22Rv1 (cell line): ENCODE measurements around the gene GULP1.

Source experiments
- H3K27ac ChIP-seq: fragments of 450-650 bp; 2 replicates; pipeline ENCODE4 v1.5.1; 2017
- ZFX ChIP-seq: fragments of 450-650 bp; IDR thresholded peaks from 2 replicates; pipeline ENCODE4 v1.6.1; 2017; ENCODE audit warnings: antibody characterized with exemption, borderline replicate concordance
- TF ChIP-seq, protein P1 (sequence below): fragments of 450-650 bp; IDR thresholded peaks from 2 replicates; pipeline ENCODE4 v1.5.1; 2017; ENCODE audit warnings: mild to moderate bottlenecking

Gene GULP1

DNA sequence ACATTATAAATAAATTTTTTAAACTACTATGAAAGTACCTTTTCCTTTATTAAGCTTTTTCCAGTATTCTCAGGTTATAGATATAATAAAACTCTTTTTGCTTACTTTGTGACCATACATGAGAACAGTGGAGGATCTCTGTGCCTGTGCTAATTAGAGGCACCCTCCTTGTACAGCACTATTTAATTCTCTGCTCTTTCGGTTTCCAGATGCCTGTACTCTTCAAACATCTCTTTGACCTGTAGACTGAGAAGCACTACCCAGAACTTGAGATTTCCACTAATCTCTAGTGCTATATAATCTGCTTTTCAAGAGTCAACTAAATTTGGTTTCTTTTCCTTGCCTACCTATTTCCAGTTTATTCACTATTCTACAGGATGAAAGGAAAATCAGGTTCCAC is 131.1 kb downstream of the GULP1 start:
- H3K27ac ChIP-seq, result no peak overlapping the region
- TF ChIP-seq ZFX, result no peak
- TF ChIP-seq, protein P1, sequence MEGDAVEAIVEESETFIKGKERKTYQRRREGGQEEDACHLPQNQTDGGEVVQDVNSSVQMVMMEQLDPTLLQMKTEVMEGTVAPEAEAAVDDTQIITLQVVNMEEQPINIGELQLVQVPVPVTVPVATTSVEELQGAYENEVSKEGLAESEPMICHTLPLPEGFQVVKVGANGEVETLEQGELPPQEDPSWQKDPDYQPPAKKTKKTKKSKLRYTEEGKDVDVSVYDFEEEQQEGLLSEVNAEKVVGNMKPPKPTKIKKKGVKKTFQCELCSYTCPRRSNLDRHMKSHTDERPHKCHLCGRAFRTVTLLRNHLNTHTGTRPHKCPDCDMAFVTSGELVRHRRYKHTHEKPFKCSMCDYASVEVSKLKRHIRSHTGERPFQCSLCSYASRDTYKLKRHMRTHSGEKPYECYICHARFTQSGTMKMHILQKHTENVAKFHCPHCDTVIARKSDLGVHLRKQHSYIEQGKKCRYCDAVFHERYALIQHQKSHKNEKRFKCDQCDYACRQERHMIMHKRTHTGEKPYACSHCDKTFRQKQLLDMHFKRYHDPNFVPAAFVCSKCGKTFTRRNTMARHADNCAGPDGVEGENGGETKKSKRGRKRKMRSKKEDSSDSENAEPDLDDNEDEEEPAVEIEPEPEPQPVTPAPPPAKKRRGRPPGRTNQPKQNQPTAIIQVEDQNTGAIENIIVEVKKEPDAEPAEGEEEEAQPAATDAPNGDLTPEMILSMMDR, result no peak

DNA sequence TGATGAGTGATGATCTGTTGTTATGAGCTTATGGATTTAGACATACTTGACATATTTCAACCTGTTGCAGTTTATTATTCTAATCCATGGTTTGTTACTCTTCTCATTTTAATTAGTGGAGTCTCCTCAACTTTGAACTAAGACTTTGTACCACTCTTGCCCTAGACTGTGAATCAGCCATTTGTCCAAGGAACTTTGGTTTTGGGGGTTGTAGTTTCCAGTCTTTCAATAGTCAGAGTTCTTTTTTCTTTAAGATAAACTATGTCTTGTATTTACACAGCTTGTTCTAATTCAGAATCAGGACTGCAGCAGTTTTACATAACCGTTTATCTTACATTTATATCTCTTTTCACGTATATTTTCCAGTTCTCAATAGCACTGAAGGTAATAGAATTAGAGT is 133.6 kb downstream of the GULP1 start:
- TF ChIP-seq, protein P1, result no peak
- TF ChIP-seq ZFX, result no peak
- H3K27ac ChIP-seq, result no peak overlapping the region

- TF ChIP-seq ZFX, result no peak
- TF ChIP-seq, protein P1, result no peak
- H3K27ac ChIP-seq, result no peak overlapping the region
Observed at GRCh38 chr2:188426121-188426520, 134.4 kb downstream of the GULP1 start.

GRCh38 chr2:188430705-188431104 is 139.0 kb downstream of the GULP1 start:
- H3K27ac ChIP-seq, result no peak overlapping the region
- TF ChIP-seq ZFX, result no peak
- TF ChIP-seq, protein P1, result no peak

- H3K27ac ChIP-seq, result no peak overlapping the region
- TF ChIP-seq, protein P1, result no peak
Observed at GRCh38 chr2:188434018-188434417, 142.3 kb downstream of the GULP1 start.

DNA sequence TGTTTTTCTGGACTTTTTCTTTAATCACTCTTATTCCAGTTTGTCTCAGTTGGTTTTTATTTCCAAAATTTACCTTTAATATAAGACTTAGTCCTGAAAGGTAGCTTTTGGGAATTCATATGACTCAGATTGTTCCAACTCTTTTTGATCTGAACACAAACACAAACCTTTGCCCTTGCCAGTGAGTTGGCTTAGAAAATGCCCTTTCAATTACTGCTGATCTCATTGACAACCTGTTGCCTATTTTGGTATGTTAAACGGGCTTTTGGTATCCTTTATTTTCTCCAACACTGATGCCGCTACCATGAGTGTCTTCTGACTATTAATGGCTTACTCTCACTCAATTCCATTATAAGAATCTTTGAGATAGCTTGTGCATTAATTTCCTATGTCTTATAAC is 143.4 kb downstream of the GULP1 start:
- no peak for TF ChIP-seq ZFX
- TF ChIP-seq, protein P1, result no peak

DNA sequence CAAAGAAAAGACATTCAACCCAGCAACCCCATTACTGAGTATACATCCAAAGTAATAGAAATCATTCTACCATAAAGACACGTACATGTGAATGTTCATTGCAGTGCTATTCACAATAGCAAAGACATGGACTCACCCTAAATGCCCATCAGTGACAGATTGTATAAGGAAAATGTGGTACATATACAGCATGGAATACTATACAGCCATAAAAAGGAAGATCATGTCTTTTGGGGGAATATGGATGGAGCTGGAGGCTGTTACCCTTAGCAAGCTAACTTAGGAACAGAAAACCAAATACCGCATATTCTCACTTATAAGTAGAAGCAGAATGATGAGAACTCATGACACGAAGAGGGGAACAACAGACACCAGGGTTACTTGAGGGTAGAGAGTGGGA is 145.9 kb downstream of the GULP1 start:
- no peak overlapping the region for H3K27ac ChIP-seq
- no peak for TF ChIP-seq ZFX
- TF ChIP-seq, protein P1, result no peak

More for the DNA sequence above, 143.4 kb downstream of the GULP1 start:
- H3K27ac ChIP-seq, result no peak overlapping the region
